ENCODE data around the gene NAPG. TPM values are rescaled to one million over a fixed set of nuclear protein-coding genes. Genes with fewer than 3 reads are reported as not detected.
A peak's percentile ranks its signal among the peaks of the same experiment; 100 is the strongest.

NAPG gene
- total and polyA plus RNA-seq, 4 donors: 8.1 to 23.0 (median 14.6) TPM

GRCh38 chr18:10558967-10559298 lies 33.1 kb downstream of the NAPG start:
- Histone ChIP-seq H3K4me1 (ENCODE audit: control insufficient read depth in 4 of 4, insufficient read depth in 4 of 4, low read length in 3 of 4) (peaks cover 2 to 8% (median 7%) of the 10 kb centered on the region in 4 donors), H3K4me3 (ENCODE audit: low read depth in 1 of 3, low read length in 3 of 3) (no peak overlapping the region), H3K27me3 (ENCODE audit: control insufficient read depth in 4 of 4, insufficient read depth in 4 of 4, low read length in 3 of 4) (no peaks in the 10 kb centered on the region), H3K9ac (ENCODE audit: low read depth in 1 of 2, low read length in 2 of 2) (no peak overlapping the region), H3K27ac (ENCODE audit: low read depth in 1 of 2, low read length in 2 of 2) (no peak overlapping the region), H3K36me3 (ENCODE audit: control insufficient read depth in 4 of 4, insufficient read depth in 3 of 4, low read depth in 1 of 4, low read length in 3 of 4) (peaks cover 7 to 21% (median 16%) of the 10 kb centered on the region in 4 donors), H3K9me3 (ENCODE audit: control insufficient read depth in 4 of 4, low read length in 3 of 4) (no peaks in the 10 kb centered on the region)
- DNase-seq (ENCODE audit: low spot score): no peak
- 93% methylated on average over 4 of the region's 4 CpGs for WGBS
- TF ChIP-seq RXRA (IDR thresholded peaks at IDR 0.05) (no peak), RAD21 (IDR thresholded peaks at IDR 0.05) (no peak), NR2F2 (IDR thresholded peaks at IDR 0.05) (no peak), TAF1 (conservative IDR thresholded peaks at IDR 0.05) (no peak), ATF3 (IDR thresholded peaks at IDR 0.05) (no peak), ZBTB33 (IDR thresholded peaks at IDR 0.05) (no peak), CTCF (IDR thresholded peaks at IDR 0.05; ENCODE audit: low read depth, low read length, missing input control) (no peak), EGR1 (IDR thresholded peaks at IDR 0.05; ENCODE audit: low read depth in 2 of 2) (no peak), FOXA1 (IDR thresholded peaks at IDR 0.05) (no peak), YY1 (IDR thresholded peaks at IDR 0.05) (no peak), FOXA2 (IDR thresholded peaks at IDR 0.05) (no peak), JUND (IDR thresholded peaks at IDR 0.05) (no peak), SP1 (IDR thresholded peaks at IDR 0.05) (no peak)

GRCh38 chr18:10559553-10560451 lies 34.0 kb downstream of the NAPG start:
- Histone ChIP-seq H3K9ac (ENCODE audit: low read depth in 1 of 2, low read length in 2 of 2) (no peak overlapping the region), H3K4me3 (ENCODE audit: low read depth in 1 of 3, low read length in 3 of 3) (peak overlapping the region in 2 of 3 donors; percentile 16 to 27)
- DNase-seq (ENCODE audit: low spot score): no peak

More at GRCh38 chr18:10559553-10560451, 34.0 kb downstream of the NAPG start:
- no peaks in the 10 kb centered on the region for H3K9me3 ChIP-seq (ENCODE audit: control insufficient read depth in 4 of 4, low read length in 3 of 4)
- H3K4me1 ChIP-seq (ENCODE audit: control insufficient read depth in 4 of 4, insufficient read depth in 4 of 4, low read length in 3 of 4): peaks cover 2 to 8% (median 7%) of the 10 kb centered on the region in 4 donors
- H3K27ac ChIP-seq (ENCODE audit: low read depth in 1 of 2, low read length in 2 of 2): no peak overlapping the region
- no peak for TF ChIP-seq RAD21 (IDR thresholded peaks at IDR 0.05)
- no peak for TF ChIP-seq HNF4A (conservative IDR thresholded peaks at IDR 0.05)
- TF ChIP-seq FOXA1 (IDR thresholded peaks at IDR 0.05): no peak
- no peak for TF ChIP-seq CTCF (IDR thresholded peaks at IDR 0.05; ENCODE audit: low read depth, low read length, missing input control)
- no peak for TF ChIP-seq GABPA (IDR thresholded peaks at IDR 0.05 in 1 of 2, conservative IDR thresholded peaks at IDR 0.05 in 1 of 2)
- peaks cover 5 to 13% (median 8%) of the 10 kb centered on the region in 4 donors for H3K36me3 ChIP-seq (ENCODE audit: control insufficient read depth in 4 of 4, insufficient read depth in 3 of 4, low read depth in 1 of 4, low read length in 3 of 4)
- H3K27me3 ChIP-seq (ENCODE audit: control insufficient read depth in 4 of 4, insufficient read depth in 4 of 4, low read length in 3 of 4): no peaks in the 10 kb centered on the region
- WGBS: 38% methylated on average over 17 of the region's 17 CpGs
